Measurements from ENCODE around the gene B3GNT5. TPM values are rescaled to one million over a fixed set of nuclear protein-coding genes. Genes with fewer than 3 reads are reported as not detected.

The B3GNT5 gene
- total RNA-seq, 2 donors from 2014 or later = 5.4 to 5.6 TPM

- no peaks in the 10 kb centered on the region for H3K36me3 ChIP-seq (replicated peaks in 1 of 2; ENCODE audit: insufficient read depth in 1 of 2, low read depth in 2 of 2)
- ATAC-seq (no peak), DNase-seq (no peak)
- H3K4me1 ChIP-seq = peaks cover 7% of the 10 kb centered on the region
- no peaks in the 10 kb centered on the region for H3K27me3 ChIP-seq
- no peaks in the 10 kb centered on the region for H3K9me3 ChIP-seq
- no peak overlapping the region for H3K4me3 ChIP-seq
- peak overlapping the region in 1 of 4 donors; percentile 13 for H3K27ac ChIP-seq
- TF ChIP-seq POLR2A (IDR thresholded peaks at IDR 0.05) = no peak
- TF ChIP-seq CTCF (IDR thresholded peaks at IDR 0.05) = no peak
- intact Hi-C loops (cut with DNase I) = no loop called here
- WGBS, 2 donors = 68 to 76% methylated on average over 3 of the region's 3 CpGs
These were observed 39.4 kb upstream of the B3GNT5 start for GRCh38 chr3:183213415-183214276.

- ATAC-seq = no peak
- Histone ChIP-seq H3K27me3 (no peaks in the 10 kb centered on the region), H3K4me3 (no peak overlapping the region), H3K9me3 (no peaks in the 10 kb centered on the region), H3K27ac (no peak overlapping the region), H3K4me1 (peaks cover 7% of the 10 kb centered on the region), H3K36me3 (replicated peaks in 1 of 2; ENCODE audit: insufficient read depth in 1 of 2, low read depth in 2 of 2) (no peaks in the 10 kb centered on the region)
- TF ChIP-seq POLR2A (IDR thresholded peaks at IDR 0.05) = no peak
- TF ChIP-seq CTCF (IDR thresholded peaks at IDR 0.05) = no peak
- WGBS, 2 donors = 49 to 64% methylated on average over 2 of the region's 2 CpGs
- DNase-seq = no peak
- intact Hi-C loops (cut with DNase I) = no loop called here
These were observed 38.8 kb upstream of the B3GNT5 start for GRCh38 chr3:183214277-183214612.

GRCh38 chr3:183215591-183216202, 37.4 kb upstream of the B3GNT5 start:
- TF ChIP-seq CTCF (IDR thresholded peaks at IDR 0.05) (no peak), POLR2A (IDR thresholded peaks at IDR 0.05) (no peak)
- H3K27me3 ChIP-seq = no peaks in the 10 kb centered on the region
- no peak overlapping the region for H3K4me3 ChIP-seq
- 86 to 91% methylated on average over 4 of the region's 4 CpGs for WGBS, 2 donors
- intact Hi-C loops (cut with DNase I) = no loop called here
- no peaks in the 10 kb centered on the region for H3K36me3 ChIP-seq (replicated peaks in 1 of 2; ENCODE audit: insufficient read depth in 1 of 2, low read depth in 2 of 2)
- DNase-seq (no peak), ATAC-seq (no peak)
- H3K9me3 ChIP-seq = no peaks in the 10 kb centered on the region
- no peak overlapping the region for H3K27ac ChIP-seq
- peaks cover 7% of the 10 kb centered on the region for H3K4me1 ChIP-seq

GRCh38 chr3:183217548-183218332, 35.3 kb upstream of the B3GNT5 start:
- 71% methylated on average over 9 of the region's 9 CpGs for WGBS, 2 donors
- H3K4me3 ChIP-seq = no peak overlapping the region
- no peak overlapping the region for H3K27ac ChIP-seq
- H3K27me3 ChIP-seq = no peaks in the 10 kb centered on the region
- H3K4me1 ChIP-seq = no peaks in the 10 kb centered on the region
- TF ChIP-seq POLR2A (IDR thresholded peaks at IDR 0.05) (no peak), CTCF (IDR thresholded peaks at IDR 0.05) (no peak)
- intact Hi-C loops (cut with DNase I) = no loop called here
- H3K9me3 ChIP-seq = no peaks in the 10 kb centered on the region
- ATAC-seq (no peak), DNase-seq (no peak)
- no peaks in the 10 kb centered on the region for H3K36me3 ChIP-seq (replicated peaks in 1 of 2; ENCODE audit: insufficient read depth in 1 of 2, low read depth in 2 of 2)

Data from body of pancreas (tissue), 4 donors.